Tibial artery (tissue), 4 donors: ENCODE data around the gene AGXT2.

Experiments
- DNase-seq, 2 donors: peaks; one replicate each; pipeline ENCODE4 v3.0.0-alpha.2; 2019
- H3K27ac ChIP-seq, 2 donors: fragments of 200-600 bp; sonication (generic) in 1 of 2; 1 replicate in 1 of 2; 2 replicates in 1 of 2; pipeline ENCODE4 v1.5.1; 2018 to 2019; ENCODE audit warnings: mild to moderate bottlenecking in 1 of 2
- H3K27me3 ChIP-seq, 2 donors: fragments of 200-600 bp; sonication (generic) in 1 of 2; one replicate each; pipeline versions ENCODE4 v1.5.1 to v1.6.0; 2016 to 2019
- H3K36me3 ChIP-seq, 3 donors: fragments of 200-600 bp; sonication (generic) in 2 of 3; one replicate each; pipeline ENCODE4 v1.5.1; 2016 to 2019; ENCODE audit warnings: mild to moderate bottlenecking in 2 of 3
- H3K4me1 ChIP-seq, 4 donors: fragments of 200-600 bp; sonication (generic) in 2 of 4; 1 replicate in 3 of 4; 2 replicates in 1 of 4; pipeline ENCODE4 v1.5.1; 2016 to 2019
- H3K4me3 ChIP-seq, 2 donors: fragments of 200-600 bp; sonication (generic) in 1 of 2; 1 replicate in 1 of 2; 2 replicates in 1 of 2; pipeline ENCODE4 v1.5.1; 2018 to 2019; ENCODE audit warnings: mild to moderate bottlenecking in 2 of 2
- H3K9me3 ChIP-seq, 3 donors: fragments of 200-600 bp; sonication (generic) in 1 of 3; one replicate each; pipeline ENCODE4 v1.5.1; 2016 to 2019
- intact Hi-C: fragments of 100-400 bp; cut with DNase I; formaldehyde crosslinking; loops from one replicate; pipeline ENCODE4 v1.15.0; 2023; ENCODE audit warnings: low total_unique reads
- TF ChIP-seq, protein P1 (sequence below), 2 experiments: fragments of 200-600 bp in 1 of 2; fragments of 450-650 bp in 1 of 2; IDR thresholded peaks; one replicate each; pipeline ENCODE4 v1.5.1; 2017 to 2019; ENCODE audit warnings: antibody characterized with exemption in 2 of 2, mild to moderate bottlenecking in 1 of 2, moderate library complexity in 1 of 2

The AGXT2 gene

DNA sequence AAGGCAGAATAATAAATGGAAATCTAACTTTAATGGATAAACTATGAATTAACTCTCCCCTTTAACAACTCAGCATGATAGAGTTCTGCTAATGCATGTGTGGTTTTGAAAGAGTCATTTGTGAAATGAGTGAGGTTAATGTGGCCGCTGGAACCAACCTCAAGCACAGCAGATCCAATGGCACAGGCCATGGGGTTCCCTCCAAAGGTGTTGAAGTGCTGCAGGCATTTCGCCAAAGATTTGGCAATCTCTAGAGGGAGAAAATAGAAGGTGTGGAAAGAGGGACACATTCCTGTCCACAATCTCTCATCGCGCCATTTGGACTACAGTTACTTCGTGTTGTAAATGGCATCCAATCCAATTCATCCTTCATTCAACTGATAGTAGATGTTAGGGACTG, 35.0 kb downstream of the AGXT2 start:
- TF ChIP-seq, protein P1, sequence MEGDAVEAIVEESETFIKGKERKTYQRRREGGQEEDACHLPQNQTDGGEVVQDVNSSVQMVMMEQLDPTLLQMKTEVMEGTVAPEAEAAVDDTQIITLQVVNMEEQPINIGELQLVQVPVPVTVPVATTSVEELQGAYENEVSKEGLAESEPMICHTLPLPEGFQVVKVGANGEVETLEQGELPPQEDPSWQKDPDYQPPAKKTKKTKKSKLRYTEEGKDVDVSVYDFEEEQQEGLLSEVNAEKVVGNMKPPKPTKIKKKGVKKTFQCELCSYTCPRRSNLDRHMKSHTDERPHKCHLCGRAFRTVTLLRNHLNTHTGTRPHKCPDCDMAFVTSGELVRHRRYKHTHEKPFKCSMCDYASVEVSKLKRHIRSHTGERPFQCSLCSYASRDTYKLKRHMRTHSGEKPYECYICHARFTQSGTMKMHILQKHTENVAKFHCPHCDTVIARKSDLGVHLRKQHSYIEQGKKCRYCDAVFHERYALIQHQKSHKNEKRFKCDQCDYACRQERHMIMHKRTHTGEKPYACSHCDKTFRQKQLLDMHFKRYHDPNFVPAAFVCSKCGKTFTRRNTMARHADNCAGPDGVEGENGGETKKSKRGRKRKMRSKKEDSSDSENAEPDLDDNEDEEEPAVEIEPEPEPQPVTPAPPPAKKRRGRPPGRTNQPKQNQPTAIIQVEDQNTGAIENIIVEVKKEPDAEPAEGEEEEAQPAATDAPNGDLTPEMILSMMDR (IDR thresholded peaks at IDR 0.05), result no peak
- no peak overlapping the region for H3K27ac ChIP-seq
- no peak for DNase-seq
- intact Hi-C loops, result no loop called here
- no peak overlapping the region for H3K4me3 ChIP-seq
- H3K27me3 ChIP-seq, result no peaks in the 10 kb centered on the region
- no peaks in the 10 kb centered on the region for H3K9me3 ChIP-seq
- H3K4me1 ChIP-seq, result no peaks in the 10 kb centered on the region
- no peaks in the 10 kb centered on the region for H3K36me3 ChIP-seq

DNA sequence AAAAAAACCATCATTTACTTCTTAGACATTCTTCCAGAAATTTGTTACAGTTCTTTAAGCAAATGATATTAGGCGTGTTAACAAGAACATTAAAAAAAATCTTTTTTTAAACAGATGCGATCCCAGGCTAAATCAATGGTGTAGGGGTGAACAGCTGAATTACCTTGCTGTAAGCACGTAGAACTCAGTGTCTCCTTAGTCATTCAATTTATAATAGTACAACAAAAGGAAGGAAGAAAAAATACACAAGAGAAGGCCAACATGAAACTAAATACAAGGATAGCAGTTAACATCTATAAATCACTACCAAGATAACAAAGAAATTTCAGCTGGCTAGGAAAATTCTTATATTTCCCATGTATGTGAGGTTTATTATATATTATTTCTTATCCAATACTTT, 35.4 kb downstream of the AGXT2 start:
- intact Hi-C loops, result no loop called here
- H3K27ac ChIP-seq, result no peak overlapping the region
- no peak for DNase-seq
- H3K4me3 ChIP-seq, result no peak overlapping the region
- TF ChIP-seq, protein P1 (IDR thresholded peaks at IDR 0.05), result no peak
- H3K9me3 ChIP-seq, result no peaks in the 10 kb centered on the region
- no peaks in the 10 kb centered on the region for H3K36me3 ChIP-seq
- no peaks in the 10 kb centered on the region for H3K27me3 ChIP-seq
- no peaks in the 10 kb centered on the region for H3K4me1 ChIP-seq

DNA sequence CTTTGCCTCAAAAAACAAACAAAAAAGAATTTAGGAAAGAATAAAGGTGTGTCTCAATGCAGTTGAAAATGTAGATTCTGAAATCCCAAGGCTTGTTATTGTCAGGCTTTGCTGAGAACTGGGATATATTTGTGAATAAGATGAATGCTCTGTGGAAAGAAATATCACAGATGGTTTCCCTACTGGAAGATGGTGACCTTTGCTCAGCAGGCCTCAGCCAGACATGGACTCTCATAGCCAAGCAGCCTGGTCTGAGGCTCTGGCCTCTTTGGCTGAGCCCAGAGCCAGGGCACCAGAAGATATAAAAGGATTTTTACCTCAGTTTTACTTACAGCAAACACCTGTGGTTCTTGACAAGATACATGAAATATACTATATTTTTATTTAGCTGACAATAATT, 37.1 kb downstream of the AGXT2 start:
- intact Hi-C loops, result no loop called here
- TF ChIP-seq, protein P1 (IDR thresholded peaks at IDR 0.05), result no peak
- H3K27me3 ChIP-seq, result no peaks in the 10 kb centered on the region
- H3K4me3 ChIP-seq, result no peak overlapping the region
- H3K27ac ChIP-seq, result no peak overlapping the region
- no peaks in the 10 kb centered on the region for H3K9me3 ChIP-seq
- H3K36me3 ChIP-seq, result no peaks in the 10 kb centered on the region
- H3K4me1 ChIP-seq, result no peaks in the 10 kb centered on the region
- DNase-seq, result no peak

DNA sequence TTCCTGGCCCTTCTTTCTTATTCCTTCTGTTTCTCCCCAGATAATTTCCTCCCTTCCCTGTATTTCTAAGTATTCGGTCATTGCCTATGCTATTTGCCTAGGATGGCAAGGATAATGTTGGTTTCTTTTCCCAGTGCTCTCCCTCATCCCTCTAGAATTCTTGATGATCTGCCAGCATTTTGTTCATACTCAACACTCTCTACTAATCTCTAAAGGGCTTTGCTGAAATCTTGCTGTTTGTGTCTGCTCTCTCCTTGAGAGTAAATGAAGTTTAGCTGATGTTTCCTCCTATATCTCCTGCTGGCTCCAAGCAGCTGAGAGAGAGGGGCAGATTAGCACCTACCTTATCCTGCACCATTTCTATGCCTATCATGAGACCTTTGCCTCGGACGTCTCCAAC, 38.1 kb downstream of the AGXT2 start:
- intact Hi-C loops, result no loop called here
- TF ChIP-seq, protein P1 (IDR thresholded peaks at IDR 0.05), result no peak

DNA sequence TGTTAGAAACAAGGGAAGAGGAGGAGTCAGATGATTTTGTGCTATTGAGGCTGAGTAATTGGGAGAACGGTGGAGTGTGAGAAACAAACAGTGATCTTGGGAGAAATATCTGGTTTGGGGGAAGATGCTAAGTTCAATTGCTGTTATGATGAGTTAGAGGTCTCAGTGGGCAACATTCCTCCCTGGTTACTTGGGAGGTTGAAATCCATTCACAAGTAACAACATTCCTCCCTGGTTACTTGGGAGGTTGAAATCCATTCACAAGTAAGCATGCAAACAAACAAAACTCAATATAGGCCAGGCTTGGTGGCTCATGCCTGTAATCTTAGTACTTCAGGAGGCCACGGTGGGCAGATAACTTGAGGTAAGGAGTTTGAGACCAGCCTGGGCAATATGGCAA, 38.7 kb downstream of the AGXT2 start:
- peaks cover 0 to 10% of the 10 kb centered on the region in 2 donors for H3K27me3 ChIP-seq
- intact Hi-C loops, result no loop called here

More for the DNA sequence above, 38.1 kb downstream of the AGXT2 start:
- no peak overlapping the region for H3K27ac ChIP-seq
- peaks cover 0 to 4% of the 10 kb centered on the region in 2 donors for H3K27me3 ChIP-seq
- no peak for DNase-seq
- H3K4me1 ChIP-seq, result no peaks in the 10 kb centered on the region
- no peak overlapping the region for H3K4me3 ChIP-seq
- no peaks in the 10 kb centered on the region for H3K36me3 ChIP-seq
- no peaks in the 10 kb centered on the region for H3K9me3 ChIP-seq

More for the DNA sequence above, 38.7 kb downstream of the AGXT2 start:
- no peaks in the 10 kb centered on the region for H3K36me3 ChIP-seq
- TF ChIP-seq, protein P1 (IDR thresholded peaks at IDR 0.05), result no peak
- H3K4me1 ChIP-seq, result no peaks in the 10 kb centered on the region
- no peaks in the 10 kb centered on the region for H3K9me3 ChIP-seq
- no peak overlapping the region for H3K27ac ChIP-seq
- DNase-seq, result no peak
- H3K4me3 ChIP-seq, result no peak overlapping the region
